GM21825 (cell line): ENCODE data around the gene TCEA2.

Source experiments
- ATAC-seq: cut with Tn5 transposase; IDR thresholded peaks from one replicate; pipeline ENCODE4 v1.9.1; 2021; ENCODE audit warnings: mild to moderate bottlenecking, moderate library complexity; ENCODE audit not compliant: unreplicated experiment

Gene TCEA2

DNA sequence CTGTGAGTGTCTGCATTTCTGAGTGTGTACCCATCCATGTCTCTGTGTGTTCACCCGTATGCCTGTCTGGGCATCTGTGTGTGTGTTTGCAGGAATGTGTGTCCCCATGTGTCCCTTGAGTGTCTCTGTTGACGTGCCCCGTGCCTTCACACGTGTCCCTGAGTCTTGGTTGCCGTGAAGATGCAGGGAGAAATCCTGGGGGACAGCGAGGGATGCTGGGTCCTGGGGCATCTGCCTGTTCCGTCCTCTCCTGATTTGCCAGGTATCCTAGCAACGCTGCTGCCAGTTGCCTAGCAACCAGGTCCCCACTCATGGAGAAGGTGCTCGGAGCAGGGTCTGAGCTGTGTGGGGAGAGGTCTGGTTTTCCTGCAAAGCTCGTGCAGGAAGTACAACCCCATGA, 27.2 kb downstream of the TCEA2 start:
- ATAC-seq = no peak

DNA sequence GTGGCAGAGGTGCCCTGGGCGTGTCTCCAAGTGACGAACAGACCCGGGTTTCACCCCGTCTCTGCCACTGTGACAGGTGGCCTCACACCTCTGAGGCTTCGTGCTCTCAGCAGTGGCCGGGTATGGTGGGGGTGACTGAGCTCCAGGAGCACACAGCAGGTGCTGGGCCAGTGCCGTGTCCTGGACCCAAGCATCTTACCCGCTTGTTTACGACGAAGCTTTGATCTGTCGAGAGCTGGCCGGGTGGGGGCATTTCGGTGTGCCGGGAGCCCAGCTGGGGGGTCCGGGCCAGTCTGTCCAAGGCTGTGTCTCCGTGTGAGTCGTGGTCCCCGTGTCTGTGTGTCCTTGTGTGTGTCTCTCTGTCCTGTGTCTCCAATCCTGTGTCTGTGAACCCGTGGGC, 28.3 kb downstream of the TCEA2 start:
- ATAC-seq = no peak

DNA sequence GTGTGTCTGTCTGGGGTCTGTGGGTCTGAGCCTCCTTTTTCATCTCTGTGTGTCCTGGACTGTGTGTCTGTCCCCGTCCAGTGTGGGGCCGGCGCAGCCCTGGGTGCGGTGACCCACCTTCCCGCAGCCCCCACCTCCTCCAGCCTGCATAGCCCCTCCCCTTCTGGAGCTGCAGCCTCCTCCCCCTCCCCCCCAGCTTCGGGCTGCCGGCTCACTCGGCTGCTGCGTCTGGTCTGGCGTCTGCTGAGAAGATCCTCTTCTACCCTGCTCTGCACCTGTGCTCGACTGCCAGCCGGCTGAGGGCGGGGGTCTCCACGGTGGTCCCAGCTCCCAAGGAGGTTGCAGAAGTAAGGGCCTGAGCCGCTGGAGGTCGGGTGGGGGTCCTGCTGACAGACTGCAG, 28.8 kb downstream of the TCEA2 start:
- ATAC-seq = no peak

DNA sequence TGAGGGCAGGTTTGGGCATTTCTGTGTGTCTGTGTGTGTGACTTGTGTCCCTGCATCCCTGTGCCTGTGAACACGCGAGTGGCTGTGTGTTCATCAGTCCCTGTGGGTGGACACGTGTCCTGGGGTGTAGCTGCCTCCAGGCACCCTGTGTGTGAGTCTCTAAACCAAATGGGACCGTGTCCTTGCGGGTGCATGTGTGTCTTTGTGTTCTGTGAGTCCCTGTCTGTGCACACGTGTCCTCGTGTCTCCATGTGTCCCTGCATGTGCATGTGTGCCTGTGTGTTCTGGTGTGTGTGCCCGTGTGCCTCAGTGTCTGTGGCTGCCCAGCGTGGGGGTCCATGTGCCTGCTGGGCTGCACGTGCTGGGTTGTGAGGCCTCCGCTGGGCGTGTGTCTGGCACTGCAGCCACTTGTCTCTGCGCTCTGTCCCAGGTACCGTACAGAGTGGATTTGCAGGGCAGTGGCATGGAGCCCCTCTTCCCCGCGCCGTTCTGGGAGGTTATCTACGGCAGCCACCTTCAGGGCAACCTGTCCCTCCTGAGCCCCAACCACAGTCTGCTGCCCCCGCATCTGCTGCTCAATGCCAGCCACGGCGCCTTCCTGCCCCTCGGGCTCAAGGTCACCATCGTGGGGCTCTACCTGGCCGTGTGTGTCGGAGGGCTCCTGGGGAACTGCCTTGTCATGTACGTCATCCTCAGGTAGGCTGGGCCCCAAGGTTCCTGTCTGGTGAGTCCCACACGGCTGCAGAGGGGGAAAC, 29.4 kb downstream of the TCEA2 start:
- ATAC-seq = no peak

DNA sequence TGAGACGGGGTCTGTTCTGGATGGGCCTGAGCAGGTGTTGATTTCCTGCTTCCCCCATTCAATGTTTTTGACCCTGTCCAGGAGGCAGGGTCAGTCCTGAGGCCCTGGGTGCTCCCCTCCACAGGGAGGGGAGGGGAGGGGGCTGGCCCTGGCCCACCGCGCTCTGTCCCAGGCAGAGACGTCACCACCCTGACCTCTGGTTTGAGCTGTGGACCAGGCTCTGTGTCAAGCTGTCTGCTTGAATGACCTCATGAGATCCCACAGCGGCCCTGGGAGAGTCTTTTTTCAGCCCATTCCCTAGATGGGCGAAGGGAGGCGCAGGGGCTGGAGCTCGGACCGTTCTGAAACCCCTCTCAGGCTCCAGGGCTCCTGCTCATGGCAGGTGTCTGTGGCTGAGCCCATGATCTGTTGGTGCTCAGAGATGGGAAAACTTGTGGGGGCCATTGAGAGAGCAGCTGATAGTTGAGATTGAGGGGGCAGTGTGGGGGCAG, 30.1 kb downstream of the TCEA2 start:
- no peak for ATAC-seq

DNA sequence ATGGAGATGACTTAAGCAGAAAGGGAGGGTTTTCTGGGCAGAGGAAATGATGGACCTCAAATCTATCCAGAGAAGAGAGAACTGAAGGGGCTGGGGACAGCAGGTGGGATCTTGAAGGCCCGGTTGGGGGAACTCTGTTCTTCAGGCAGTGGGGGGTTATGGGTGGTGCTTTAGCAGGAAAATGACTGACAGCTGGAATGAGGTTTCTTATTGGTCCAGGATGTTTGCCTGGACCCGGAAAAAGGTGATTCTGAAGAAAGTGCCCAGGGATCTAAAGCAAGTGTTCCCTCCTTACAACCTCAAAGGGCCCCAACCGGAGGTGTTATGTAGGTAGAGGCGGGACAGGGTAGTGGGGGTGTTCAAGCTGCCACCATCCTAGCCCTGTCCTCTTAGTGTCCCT, 32.5 kb downstream of the TCEA2 start:
- no peak for ATAC-seq

DNA sequence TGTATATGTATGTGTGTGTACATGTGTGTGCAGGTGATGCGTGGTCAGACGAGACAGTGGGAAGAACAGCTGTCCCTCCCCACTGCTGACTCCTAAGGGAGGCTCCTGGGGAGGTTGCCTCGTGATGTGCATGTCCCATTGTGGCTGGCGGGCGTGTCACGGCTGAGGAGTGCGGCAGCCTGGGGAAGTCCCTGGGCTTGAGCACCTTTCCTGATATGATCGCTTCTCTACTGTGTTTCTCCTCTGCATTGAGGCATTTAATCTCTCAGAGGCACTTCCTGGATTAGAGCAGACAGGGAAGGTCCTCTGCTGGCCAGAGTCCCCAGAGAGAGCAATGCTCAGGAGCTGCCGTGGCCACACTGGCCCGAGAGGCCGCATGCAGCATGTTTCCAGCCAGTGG, 32.9 kb downstream of the TCEA2 start:
- no peak for ATAC-seq

DNA sequence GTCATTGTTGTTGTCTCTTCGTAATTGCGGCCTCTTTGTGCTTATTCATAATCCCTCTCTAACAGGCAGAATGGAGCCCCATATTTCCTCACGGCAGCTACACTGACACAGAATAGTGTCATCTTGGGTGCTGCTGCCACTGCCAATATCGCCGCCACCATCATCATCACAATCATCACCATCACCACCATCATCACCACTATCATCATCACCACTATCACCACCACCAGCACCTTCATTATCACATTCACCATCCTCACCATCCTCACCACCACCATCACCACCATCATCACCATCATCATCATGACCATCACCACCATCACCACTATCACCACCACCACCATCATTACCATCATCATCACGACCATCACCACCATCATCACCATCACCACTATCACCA, 33.5 kb downstream of the TCEA2 start:
- ATAC-seq = no peak

DNA sequence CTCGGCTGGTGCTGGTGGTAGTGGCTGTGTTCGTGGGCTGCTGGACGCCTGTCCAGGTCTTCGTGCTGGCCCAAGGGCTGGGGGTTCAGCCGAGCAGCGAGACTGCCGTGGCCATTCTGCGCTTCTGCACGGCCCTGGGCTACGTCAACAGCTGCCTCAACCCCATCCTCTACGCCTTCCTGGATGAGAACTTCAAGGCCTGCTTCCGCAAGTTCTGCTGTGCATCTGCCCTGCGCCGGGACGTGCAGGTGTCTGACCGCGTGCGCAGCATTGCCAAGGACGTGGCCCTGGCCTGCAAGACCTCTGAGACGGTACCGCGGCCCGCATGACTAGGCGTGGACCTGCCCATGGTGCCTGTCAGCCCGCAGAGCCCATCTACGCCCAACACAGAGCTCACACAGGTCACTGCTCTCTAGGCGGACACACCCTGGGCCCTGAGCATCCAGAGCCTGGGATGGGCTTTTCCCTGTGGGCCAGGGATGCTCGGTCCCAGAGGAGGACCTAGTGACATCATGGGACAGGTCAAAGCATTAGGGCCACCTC, 35.5 kb downstream of the TCEA2 start:
- ATAC-seq = no peak

DNA sequence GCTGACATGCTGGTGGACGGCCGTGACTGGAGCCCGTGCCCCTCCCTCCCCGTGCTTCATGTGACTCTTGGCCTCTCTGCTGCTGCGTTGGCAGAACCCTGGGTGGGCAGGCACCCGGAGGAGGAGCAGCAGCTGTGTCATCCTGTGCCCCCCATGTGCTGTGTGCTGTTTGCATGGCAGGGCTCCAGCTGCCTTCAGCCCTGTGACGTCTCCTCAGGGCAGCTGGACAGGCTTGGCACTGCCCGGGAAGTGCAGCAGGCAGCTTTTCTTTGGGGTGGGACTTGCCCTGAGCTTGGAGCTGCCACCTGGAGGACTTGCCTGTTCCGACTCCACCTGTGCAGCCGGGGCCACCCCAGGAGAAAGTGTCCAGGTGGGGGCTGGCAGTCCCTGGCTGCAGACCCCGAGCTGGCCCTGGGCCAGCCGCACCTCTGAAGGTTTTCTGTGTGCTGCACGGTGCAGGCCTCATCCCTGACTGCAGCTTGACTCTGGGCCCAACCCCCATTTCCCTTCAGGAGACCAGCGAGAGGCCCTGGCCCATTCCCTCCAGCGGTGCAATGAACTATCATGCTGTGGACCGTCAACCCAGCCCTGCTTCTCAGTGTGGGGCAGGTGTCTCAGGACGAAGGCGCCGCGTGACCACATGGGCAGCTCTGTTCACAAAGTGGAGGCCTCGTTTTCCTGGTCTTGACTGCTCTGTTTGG, 36.2 kb downstream of the TCEA2 start:
- no peak for ATAC-seq

DNA sequence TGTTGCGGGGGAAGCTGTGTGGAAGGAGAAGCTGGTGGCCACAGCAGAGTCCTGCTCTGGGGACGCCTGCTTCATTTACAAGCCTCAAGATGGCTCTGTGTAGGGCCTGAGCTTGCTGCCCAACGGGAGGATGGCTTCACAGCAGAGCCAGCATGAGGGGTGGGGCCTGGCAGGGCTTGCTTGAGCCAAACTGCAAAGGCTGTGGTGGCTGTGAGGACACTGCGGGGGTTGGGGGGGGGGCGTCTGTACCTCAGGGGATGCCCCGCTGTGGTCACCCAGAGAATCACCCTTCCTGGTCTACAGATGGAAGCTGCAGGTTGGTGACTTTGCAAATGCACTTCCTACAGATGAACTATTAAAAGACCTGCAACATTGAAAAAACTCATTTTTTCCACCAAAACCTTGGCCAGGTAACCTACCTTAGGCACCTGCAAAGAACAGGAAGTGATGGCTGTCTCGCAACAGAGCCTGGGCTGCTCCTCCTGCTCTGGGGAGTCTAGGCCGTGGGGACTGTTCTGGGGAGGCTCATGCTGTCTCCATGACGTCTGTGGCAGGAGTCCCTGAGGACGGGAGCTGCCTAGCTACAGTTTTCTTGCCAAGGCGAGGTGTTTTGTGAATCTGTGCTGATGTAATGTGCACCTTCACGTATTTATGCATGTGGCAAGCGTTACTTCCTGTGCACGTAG, 37.0 kb downstream of the TCEA2 start:
- no peak for ATAC-seq

DNA sequence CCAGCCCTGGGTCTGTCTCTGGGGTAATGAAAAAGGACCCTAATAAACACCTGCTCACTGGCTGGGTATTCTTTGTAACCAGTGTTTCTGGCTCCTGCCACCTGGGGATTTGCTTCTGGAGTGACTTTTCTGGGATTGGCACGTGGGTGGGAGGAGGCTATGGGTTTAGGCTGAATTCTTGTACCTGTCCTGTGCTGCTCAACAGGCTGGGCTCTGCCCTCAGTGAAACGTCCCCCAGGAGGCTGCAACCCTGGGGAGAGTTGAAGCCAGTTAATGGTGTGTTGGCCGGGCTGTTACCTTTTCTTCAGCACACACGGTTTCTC, 37.5 kb downstream of the TCEA2 start:
- ATAC-seq = no peak

DNA sequence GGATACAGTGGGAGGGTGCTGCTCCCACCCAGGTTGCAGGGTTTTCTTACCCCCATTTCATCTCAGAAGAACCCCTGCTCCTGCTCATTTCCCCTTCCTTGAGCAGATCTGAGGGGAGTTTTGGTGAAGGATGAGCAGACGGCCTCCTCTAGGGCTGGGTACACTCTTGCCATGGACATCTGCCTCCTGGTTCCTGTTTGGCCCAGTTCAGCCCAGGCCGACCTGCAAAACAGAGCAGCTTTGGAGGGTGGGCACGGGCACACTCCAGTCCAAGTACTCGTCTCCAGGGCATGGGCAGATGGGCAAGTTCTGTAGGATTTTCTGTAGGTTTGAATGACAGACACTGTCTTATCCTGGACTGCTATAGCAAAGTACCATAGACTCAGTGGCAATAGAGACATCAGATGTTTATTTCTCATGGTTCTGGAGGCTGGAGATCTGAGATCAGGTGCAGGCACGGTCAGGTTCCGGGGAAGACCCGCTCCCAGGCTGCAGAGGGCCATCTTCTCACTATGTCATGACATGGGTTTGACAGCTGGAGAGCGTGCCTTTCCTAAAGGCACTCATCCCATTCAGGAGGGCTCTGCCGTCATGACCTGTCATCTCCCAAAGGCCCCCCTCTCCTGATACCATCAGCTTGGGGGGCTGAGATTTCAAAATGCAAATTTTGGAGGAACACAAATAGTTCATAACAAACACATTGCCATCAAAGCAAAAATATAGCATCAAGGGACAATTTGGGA, 38.1 kb downstream of the TCEA2 start:
- no peak for ATAC-seq

DNA sequence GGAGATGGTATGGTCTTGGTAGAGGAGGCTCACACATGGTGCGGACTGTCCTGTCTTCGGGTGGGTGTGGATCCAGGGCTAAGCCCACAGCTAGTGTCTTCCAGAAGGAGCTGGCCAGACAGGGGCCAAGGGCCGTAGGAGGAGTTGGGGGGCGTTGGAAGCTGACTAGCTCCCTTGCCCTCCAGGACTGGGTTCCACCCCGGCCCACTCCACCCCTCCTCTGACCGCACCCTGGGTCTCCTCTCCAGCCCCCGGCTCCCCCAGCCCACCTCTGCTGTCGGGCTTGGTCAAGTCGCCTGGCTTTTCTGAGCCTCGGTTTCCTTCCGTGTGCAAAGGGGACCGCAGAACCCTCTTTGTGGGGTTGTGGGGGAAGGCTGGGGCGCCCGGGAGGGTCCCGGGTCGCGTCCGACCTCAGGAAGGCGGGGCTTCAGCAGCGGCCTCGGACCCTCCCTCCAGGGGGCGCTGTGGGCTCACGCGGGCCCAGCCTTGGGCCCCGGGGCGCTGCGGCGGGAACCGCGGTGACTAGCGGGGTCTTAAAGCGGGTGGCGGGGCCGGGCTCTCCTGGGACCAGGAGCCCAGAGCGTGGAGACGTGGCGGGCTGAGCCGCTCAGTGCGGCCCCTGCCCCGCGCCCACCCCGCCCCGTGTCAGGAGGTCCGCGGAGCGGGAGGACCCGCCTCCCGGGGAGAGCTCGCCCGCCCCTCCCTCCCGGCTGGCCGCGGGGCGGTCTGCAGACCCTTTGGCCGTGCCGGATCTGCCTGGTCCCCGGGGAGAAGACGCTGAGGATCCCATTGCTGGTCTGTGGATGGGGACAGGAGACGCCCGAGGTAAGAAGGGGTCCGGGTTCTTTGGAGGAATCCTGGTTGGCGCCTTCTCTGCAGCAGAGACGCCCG, 39.0 kb downstream of the TCEA2 start:
- no peak for ATAC-seq

DNA sequence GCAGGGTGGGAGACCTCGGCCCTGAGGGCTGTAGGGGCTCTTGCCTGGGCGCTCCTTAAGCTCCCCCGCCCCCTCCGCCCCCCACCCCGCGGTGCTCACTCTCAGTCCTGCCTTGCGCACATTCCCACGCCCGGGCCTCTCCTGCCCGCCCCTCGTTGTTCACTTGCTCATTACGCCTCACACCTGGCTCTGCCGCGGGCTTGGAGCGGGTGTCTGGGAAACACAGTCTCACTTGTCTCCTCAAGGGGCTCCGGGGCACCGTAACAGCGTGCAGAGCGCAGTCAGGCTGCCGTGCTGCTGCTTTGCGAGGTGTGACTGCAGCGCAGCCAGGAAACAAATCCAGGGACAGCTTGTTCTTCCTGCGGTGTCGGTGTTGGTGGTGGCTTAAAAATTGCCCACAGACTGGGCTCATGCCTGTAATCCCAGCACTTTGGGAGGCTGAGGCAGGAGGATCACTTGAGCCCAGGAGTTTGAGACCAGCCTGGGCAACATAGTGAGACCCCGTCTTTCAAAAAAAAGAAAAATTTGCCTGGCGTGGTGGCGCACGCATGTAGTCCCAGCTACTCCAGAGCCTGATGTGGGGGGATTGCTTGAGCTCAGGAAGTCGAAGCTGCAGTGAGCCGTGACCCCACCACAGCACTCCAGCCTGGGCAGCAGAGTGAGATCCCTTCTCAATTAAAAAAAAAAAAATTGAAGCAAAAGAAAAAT, 39.8 kb downstream of the TCEA2 start:
- ATAC-seq = no peak

DNA sequence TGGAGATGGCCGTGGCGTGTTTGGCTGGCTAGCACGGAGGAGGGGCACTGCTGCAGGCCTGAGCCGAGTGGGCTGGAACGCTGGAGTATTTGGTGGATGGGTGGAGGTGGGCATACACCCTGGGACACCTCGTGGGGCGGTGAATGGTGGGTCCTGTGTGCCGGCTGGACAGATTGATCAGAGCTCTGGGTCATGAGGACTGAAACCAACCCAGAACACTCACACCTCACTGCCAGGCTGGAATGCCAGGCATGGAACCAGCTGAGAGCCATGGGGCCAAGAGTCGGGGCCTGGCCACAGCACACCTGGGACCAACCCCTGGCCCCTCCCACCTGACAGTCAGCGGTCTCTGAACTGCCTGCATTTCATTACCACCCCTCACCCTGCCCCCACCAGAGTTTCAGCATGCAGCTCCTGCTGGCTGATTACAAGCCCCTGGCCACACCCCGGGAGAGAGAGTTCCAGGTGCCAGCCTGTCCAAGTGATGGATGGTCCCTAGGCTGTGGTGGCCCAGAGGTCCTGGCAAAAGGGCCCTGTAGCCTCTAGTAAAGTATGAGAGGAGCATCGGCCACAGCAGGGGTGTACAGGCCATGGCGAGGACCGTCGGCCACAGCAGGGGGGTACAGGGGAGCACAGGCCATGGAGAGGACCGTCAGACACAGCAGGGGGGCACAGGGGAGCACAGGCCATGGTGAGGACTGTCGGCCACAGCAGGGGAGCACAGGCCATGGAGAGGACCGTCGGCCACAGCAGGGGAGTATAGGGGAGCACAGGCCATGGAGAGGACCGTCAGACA, 41.1 kb downstream of the TCEA2 start:
- no peak for ATAC-seq

DNA sequence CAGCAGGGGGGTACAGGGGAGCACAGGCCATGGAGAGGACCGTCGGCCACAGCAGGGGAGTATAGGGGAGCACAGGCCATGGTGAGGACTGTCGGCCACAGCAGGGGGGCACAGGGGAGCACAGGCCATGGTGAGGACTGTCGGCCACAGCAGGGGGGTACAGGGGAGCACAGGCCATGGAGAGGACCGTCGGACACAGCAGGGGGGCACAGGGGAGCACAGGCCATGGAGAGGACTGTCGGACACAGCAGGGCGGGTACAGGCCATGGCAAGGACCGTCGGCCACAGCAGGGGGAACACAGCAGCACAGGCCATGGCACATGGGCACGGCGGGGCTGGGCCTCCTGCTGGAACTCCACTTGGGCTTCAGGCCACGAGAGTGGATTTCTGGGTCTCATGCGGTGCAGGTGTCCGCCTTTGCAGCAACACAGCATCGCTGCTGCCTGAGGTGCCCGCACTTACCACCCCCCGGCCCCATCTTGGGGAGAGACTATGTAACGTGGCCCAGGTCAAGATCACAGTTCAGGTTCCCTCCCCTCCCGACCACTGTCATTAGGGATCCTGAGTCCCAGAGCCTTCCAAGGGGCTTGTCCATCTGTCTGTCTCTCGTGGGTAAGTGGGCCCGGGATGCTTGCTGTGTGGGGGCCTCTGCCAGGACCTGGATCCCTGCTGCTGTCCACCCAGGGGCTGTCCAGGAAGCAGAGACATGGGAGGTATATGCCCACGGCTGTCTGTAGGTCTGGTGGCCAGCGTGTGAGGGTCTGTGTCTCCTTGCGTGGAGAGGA, 41.9 kb downstream of the TCEA2 start:
- ATAC-seq = no peak

DNA sequence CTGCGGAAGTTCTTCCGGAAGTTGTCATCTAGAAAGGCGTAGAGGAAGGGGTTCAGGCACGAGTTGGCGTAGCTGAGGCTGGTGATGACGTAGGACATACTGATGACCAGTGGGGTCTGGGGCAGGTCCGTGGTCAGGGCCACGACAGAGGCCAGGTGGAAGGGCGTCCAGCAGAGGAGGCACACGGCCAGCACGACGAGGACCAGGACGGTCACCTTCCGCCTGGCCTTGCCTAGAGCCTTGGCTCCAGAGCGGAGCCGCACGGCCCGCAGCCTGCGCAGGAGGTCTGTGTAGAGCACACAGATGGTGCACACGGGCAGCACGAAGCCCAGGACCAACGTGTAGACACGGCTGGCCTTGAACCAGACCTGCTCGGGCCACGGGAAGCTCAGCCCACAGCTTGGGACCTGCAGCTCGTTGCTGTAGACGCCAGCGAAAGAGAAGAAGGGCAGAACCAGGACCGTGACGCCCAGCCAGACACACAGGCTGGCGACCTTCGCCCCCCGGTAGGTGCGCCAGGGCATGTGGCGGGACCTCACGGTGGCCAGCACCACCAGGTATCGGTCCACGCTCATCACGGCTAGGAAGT, 42.9 kb downstream of the TCEA2 start:
- no peak for ATAC-seq
